ENCODE measurements around the gene PITPNC1.

The PITPNC1 gene

DNA sequence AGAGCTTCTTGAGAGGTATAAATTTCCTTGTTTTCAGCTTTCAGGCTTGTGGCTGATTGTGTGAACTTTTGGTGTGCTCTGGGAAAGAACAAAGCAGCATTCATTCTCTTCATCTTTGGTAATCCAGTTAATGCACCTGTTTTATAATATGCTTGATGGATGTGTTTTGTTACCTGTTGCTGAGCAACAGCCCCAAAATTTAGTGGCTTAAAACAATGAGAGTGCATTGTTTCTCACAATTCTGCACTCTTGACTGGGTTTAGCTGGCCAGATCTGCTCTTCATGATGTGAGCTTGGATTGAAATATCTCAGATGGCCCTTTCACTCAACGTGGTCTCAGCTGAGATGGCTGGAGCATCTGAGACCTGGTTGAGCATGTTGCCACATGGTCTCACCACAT, 281.9 kb downstream of the PITPNC1 start:
- Histone ChIP-seq H3K9me3 (ENCODE audit: control insufficient read depth in 1 of 2, low read length in 2 of 2) (peaks cover 0 to 9% of the 10 kb centered on the region in 2 donors), H3K9ac (ENCODE audit: low read depth in 1 of 2, low read length in 2 of 2) (no peak overlapping the region), H3K27me3 (ENCODE audit: control insufficient read depth in 1 of 2, insufficient read depth in 2 of 2, low read length in 2 of 2) (no peaks in the 10 kb centered on the region)

GRCh38 chr17:67662712-67663111, 285.6 kb downstream of the PITPNC1 start:
- H3K36me3 ChIP-seq (ENCODE audit: control insufficient read depth in 1 of 2, insufficient read depth in 2 of 2, low read length in 2 of 2), result no peaks in the 10 kb centered on the region
- no peaks in the 10 kb centered on the region for H3K27me3 ChIP-seq (ENCODE audit: control insufficient read depth in 1 of 2, insufficient read depth in 2 of 2, low read length in 2 of 2)
- H3K9me3 ChIP-seq (ENCODE audit: control insufficient read depth in 1 of 2, low read length in 2 of 2), result peaks cover 0 to 7% of the 10 kb centered on the region in 2 donors
- H3K9ac ChIP-seq (ENCODE audit: low read depth in 1 of 2, low read length in 2 of 2), result no peak overlapping the region
- no peak overlapping the region for H3K27ac ChIP-seq (ENCODE audit: low read depth, low read length)
- H3K4me1 ChIP-seq (ENCODE audit: control insufficient read depth in 1 of 2, insufficient read depth in 2 of 2, low read length in 2 of 2), result no peaks in the 10 kb centered on the region
- no peak overlapping the region for H3K4me3 ChIP-seq (ENCODE audit: low read depth in 1 of 2, low read length in 2 of 2)

More for the DNA sequence above, 281.9 kb downstream of the PITPNC1 start:
- no peak overlapping the region for H3K4me3 ChIP-seq (ENCODE audit: low read depth in 1 of 2, low read length in 2 of 2)
- H3K27ac ChIP-seq (ENCODE audit: low read depth, low read length), result no peak overlapping the region
- no peaks in the 10 kb centered on the region for H3K36me3 ChIP-seq (ENCODE audit: control insufficient read depth in 1 of 2, insufficient read depth in 2 of 2, low read length in 2 of 2)
- H3K4me1 ChIP-seq (ENCODE audit: control insufficient read depth in 1 of 2, insufficient read depth in 2 of 2, low read length in 2 of 2), result no peaks in the 10 kb centered on the region

- H3K27me3 ChIP-seq (ENCODE audit: control insufficient read depth in 1 of 2, insufficient read depth in 2 of 2, low read length in 2 of 2), result no peaks in the 10 kb centered on the region
- no peaks in the 10 kb centered on the region for H3K4me1 ChIP-seq (ENCODE audit: control insufficient read depth in 1 of 2, insufficient read depth in 2 of 2, low read length in 2 of 2)
- H3K4me3 ChIP-seq (ENCODE audit: low read depth in 1 of 2, low read length in 2 of 2), result no peak overlapping the region
- H3K9ac ChIP-seq (ENCODE audit: low read depth in 1 of 2, low read length in 2 of 2), result no peak overlapping the region
- H3K9me3 ChIP-seq (ENCODE audit: control insufficient read depth in 1 of 2, low read length in 2 of 2), result no peaks in the 10 kb centered on the region
- H3K27ac ChIP-seq (ENCODE audit: low read depth, low read length), result no peak overlapping the region
- H3K36me3 ChIP-seq (ENCODE audit: control insufficient read depth in 1 of 2, insufficient read depth in 2 of 2, low read length in 2 of 2), result no peaks in the 10 kb centered on the region
These were observed 286.4 kb downstream of the PITPNC1 start for GRCh38 chr17:67663457-67663856.

GRCh38 chr17:67666028-67666427, 288.9 kb downstream of the PITPNC1 start:
- Histone ChIP-seq H3K36me3 (ENCODE audit: control insufficient read depth in 1 of 2, insufficient read depth in 2 of 2, low read length in 2 of 2) (peaks cover 0 to 3% of the 10 kb centered on the region in 2 donors), H3K4me3 (ENCODE audit: low read depth in 1 of 2, low read length in 2 of 2) (no peak overlapping the region), H3K27ac (ENCODE audit: low read depth, low read length) (no peak overlapping the region), H3K4me1 (ENCODE audit: control insufficient read depth in 1 of 2, insufficient read depth in 2 of 2, low read length in 2 of 2) (no peaks in the 10 kb centered on the region), H3K9ac (ENCODE audit: low read depth in 1 of 2, low read length in 2 of 2) (no peak overlapping the region), H3K9me3 (ENCODE audit: control insufficient read depth in 1 of 2, low read length in 2 of 2) (no peaks in the 10 kb centered on the region), H3K27me3 (ENCODE audit: control insufficient read depth in 1 of 2, insufficient read depth in 2 of 2, low read length in 2 of 2) (no peaks in the 10 kb centered on the region)

DNA sequence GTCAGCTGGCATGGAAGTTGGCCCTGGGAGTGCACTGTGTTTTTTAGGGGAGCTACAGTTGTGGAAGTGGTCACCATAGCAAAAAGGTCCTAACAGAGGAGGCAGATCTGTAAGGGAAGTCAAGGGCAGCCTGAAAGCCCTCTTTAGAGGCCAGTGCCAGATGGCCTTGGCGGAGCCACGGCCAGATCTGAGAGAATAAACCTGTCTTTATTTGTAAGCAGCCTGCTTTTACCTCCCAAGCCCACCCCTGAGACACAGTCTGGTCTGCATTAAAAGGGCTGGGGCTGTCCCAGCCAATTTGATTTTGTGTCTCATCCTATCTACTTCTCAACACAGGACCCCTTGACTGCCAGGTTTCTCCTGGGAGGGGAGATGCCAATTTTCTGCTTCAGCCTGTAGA, 289.6 kb downstream of the PITPNC1 start:
- Histone ChIP-seq H3K27me3 (ENCODE audit: control insufficient read depth in 1 of 2, insufficient read depth in 2 of 2, low read length in 2 of 2) (no peaks in the 10 kb centered on the region), H3K9ac (ENCODE audit: low read depth in 1 of 2, low read length in 2 of 2) (no peak overlapping the region), H3K27ac (ENCODE audit: low read depth, low read length) (no peak overlapping the region), H3K4me1 (ENCODE audit: control insufficient read depth in 1 of 2, insufficient read depth in 2 of 2, low read length in 2 of 2) (no peaks in the 10 kb centered on the region), H3K4me3 (ENCODE audit: low read depth in 1 of 2, low read length in 2 of 2) (no peak overlapping the region), H3K36me3 (ENCODE audit: control insufficient read depth in 1 of 2, insufficient read depth in 2 of 2, low read length in 2 of 2) (peaks cover 0 to 3% of the 10 kb centered on the region in 2 donors), H3K9me3 (ENCODE audit: control insufficient read depth in 1 of 2, low read length in 2 of 2) (no peaks in the 10 kb centered on the region)

DNA sequence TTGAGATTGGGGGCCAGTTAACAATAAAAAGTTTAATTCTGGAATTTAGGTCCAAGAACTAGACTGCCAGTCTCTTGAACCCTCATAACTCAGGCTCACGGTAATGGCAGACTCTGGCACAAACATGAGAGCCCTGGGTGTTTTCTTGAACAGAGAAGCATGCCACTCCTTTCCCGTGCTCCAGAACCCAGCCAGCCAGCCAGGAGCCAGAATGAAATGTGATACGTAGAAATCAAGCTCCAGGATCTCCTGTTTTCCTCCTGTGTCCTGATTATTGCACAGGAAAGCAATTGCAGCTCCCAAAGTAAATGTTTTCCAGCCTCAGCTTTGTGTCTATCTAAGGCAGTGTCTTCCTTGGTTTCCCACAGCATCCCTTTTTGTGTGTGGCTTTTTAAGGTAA, 294.4 kb downstream of the PITPNC1 start:
- no peaks in the 10 kb centered on the region for H3K9me3 ChIP-seq (ENCODE audit: control insufficient read depth in 1 of 2, low read length in 2 of 2)
- H3K4me3 ChIP-seq (ENCODE audit: low read depth in 1 of 2, low read length in 2 of 2), result no peak overlapping the region
- H3K27ac ChIP-seq (ENCODE audit: low read depth, low read length), result no peak overlapping the region
- no peaks in the 10 kb centered on the region for H3K4me1 ChIP-seq (ENCODE audit: control insufficient read depth in 1 of 2, insufficient read depth in 2 of 2, low read length in 2 of 2)
- H3K9ac ChIP-seq (ENCODE audit: low read depth in 1 of 2, low read length in 2 of 2), result no peak overlapping the region
- H3K27me3 ChIP-seq (ENCODE audit: control insufficient read depth in 1 of 2, insufficient read depth in 2 of 2, low read length in 2 of 2), result no peaks in the 10 kb centered on the region
- peaks cover 0 to 3% of the 10 kb centered on the region in 2 donors for H3K36me3 ChIP-seq (ENCODE audit: control insufficient read depth in 1 of 2, insufficient read depth in 2 of 2, low read length in 2 of 2)

GRCh38 chr17:67672592-67673335, 295.7 kb downstream of the PITPNC1 start:
- H3K36me3 ChIP-seq (ENCODE audit: control insufficient read depth in 1 of 2, insufficient read depth in 2 of 2, low read length in 2 of 2), result peaks cover 0 to 3% of the 10 kb centered on the region in 2 donors
- no peak overlapping the region for H3K27ac ChIP-seq (ENCODE audit: low read depth, low read length)

DNA sequence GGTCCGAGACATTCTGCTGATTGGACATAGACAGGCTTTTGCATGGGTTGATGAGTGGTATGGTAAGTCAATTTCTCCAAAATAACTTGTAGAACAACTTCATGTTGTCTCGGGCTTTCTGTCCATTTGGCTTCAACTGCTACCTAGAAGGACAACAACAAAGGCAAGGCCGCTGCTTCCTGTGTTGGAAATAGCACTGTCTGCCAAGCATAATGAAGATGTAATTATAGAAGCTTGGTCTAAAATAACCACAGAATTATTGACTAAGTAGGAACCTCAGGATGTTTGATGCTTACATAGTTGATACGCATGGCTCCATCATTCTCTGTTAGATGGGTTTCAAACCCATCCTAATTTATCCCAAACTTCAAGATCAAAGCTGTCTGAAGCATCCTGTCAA, 298.4 kb downstream of the PITPNC1 start:
- Histone ChIP-seq H3K27ac (ENCODE audit: low read depth, low read length) (no peak overlapping the region), H3K27me3 (ENCODE audit: control insufficient read depth in 1 of 2, insufficient read depth in 2 of 2, low read length in 2 of 2) (no peaks in the 10 kb centered on the region), H3K36me3 (ENCODE audit: control insufficient read depth in 1 of 2, insufficient read depth in 2 of 2, low read length in 2 of 2) (no peaks in the 10 kb centered on the region), H3K9me3 (ENCODE audit: control insufficient read depth in 1 of 2, low read length in 2 of 2) (no peaks in the 10 kb centered on the region), H3K9ac (ENCODE audit: low read depth in 1 of 2, low read length in 2 of 2) (no peak overlapping the region), H3K4me3 (ENCODE audit: low read depth in 1 of 2, low read length in 2 of 2) (no peak overlapping the region), H3K4me1 (ENCODE audit: control insufficient read depth in 1 of 2, insufficient read depth in 2 of 2, low read length in 2 of 2) (no peaks in the 10 kb centered on the region)

More at GRCh38 chr17:67672592-67673335, 295.7 kb downstream of the PITPNC1 start:
- H3K4me3 ChIP-seq (ENCODE audit: low read depth in 1 of 2, low read length in 2 of 2), result no peak overlapping the region
- H3K4me1 ChIP-seq (ENCODE audit: control insufficient read depth in 1 of 2, insufficient read depth in 2 of 2, low read length in 2 of 2), result no peaks in the 10 kb centered on the region
- H3K9ac ChIP-seq (ENCODE audit: low read depth in 1 of 2, low read length in 2 of 2), result no peak overlapping the region
- no peaks in the 10 kb centered on the region for H3K27me3 ChIP-seq (ENCODE audit: control insufficient read depth in 1 of 2, insufficient read depth in 2 of 2, low read length in 2 of 2)
- H3K9me3 ChIP-seq (ENCODE audit: control insufficient read depth in 1 of 2, low read length in 2 of 2), result no peaks in the 10 kb centered on the region

GRCh38 chr17:67676305-67676704, 299.2 kb downstream of the PITPNC1 start:
- no peak overlapping the region for H3K4me3 ChIP-seq (ENCODE audit: low read depth in 1 of 2, low read length in 2 of 2)
- H3K27ac ChIP-seq (ENCODE audit: low read depth, low read length), result no peak overlapping the region
- no peaks in the 10 kb centered on the region for H3K36me3 ChIP-seq (ENCODE audit: control insufficient read depth in 1 of 2, insufficient read depth in 2 of 2, low read length in 2 of 2)

DNA sequence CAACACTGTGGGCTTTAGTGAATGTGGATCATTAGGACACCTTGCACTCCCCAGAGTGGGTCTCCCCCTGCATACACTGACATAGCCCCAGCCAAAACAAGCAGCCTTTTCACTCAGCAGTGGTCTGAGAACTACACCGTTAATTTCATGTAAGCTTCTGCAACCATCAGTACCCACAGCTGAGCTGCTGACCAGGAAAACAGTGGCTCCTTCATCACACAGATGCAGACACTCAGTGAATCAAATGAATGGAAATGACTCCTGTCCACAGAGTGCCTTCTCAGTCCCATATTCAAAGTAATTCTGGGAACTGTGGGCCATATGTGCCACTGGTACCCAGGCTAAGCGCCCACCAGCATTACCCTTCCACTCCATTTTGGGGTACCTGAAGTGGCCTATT, 301.3 kb downstream of the PITPNC1 start:
- no peaks in the 10 kb centered on the region for H3K4me1 ChIP-seq (ENCODE audit: control insufficient read depth in 1 of 2, insufficient read depth in 2 of 2, low read length in 2 of 2)
- no peaks in the 10 kb centered on the region for H3K9me3 ChIP-seq (ENCODE audit: control insufficient read depth in 1 of 2, low read length in 2 of 2)
- no peak overlapping the region for H3K27ac ChIP-seq (ENCODE audit: low read depth, low read length)
- no peak overlapping the region for H3K9ac ChIP-seq (ENCODE audit: low read depth in 1 of 2, low read length in 2 of 2)
- H3K36me3 ChIP-seq (ENCODE audit: control insufficient read depth in 1 of 2, insufficient read depth in 2 of 2, low read length in 2 of 2), result no peaks in the 10 kb centered on the region
- H3K4me3 ChIP-seq (ENCODE audit: low read depth in 1 of 2, low read length in 2 of 2), result no peak overlapping the region
- H3K27me3 ChIP-seq (ENCODE audit: control insufficient read depth in 1 of 2, insufficient read depth in 2 of 2, low read length in 2 of 2), result no peaks in the 10 kb centered on the region

More at GRCh38 chr17:67676305-67676704, 299.2 kb downstream of the PITPNC1 start:
- Histone ChIP-seq H3K4me1 (ENCODE audit: control insufficient read depth in 1 of 2, insufficient read depth in 2 of 2, low read length in 2 of 2) (no peaks in the 10 kb centered on the region), H3K9me3 (ENCODE audit: control insufficient read depth in 1 of 2, low read length in 2 of 2) (no peaks in the 10 kb centered on the region), H3K9ac (ENCODE audit: low read depth in 1 of 2, low read length in 2 of 2) (no peak overlapping the region), H3K27me3 (ENCODE audit: control insufficient read depth in 1 of 2, insufficient read depth in 2 of 2, low read length in 2 of 2) (no peaks in the 10 kb centered on the region)

Measured in duodenal mucosa (tissue), 2 donors.